ENCODE measurements around the gene ITM2B. TPM values are rescaled to one million over a fixed set of nuclear protein-coding genes. Genes with fewer than 3 reads are reported as not detected.

ITM2B gene
- polyA plus RNA-seq, 1 donor (not counting 4 experiments of a cell fraction or from before 2014, with no cell fraction given): 401 TPM

GRCh38 chr13:48266701-48267639 lies 34.0 kb downstream of the ITM2B start:
- DNase-seq (ENCODE audit: low read depth, low spot score) (no peak), FAIRE-seq (no peak)
- H4K20me1 ChIP-seq (ENCODE audit: control insufficient read depth, extremely low read depth, insufficient read depth, low read length): no peaks in the 10 kb centered on the region
- no peaks in the 10 kb centered on the region for H3K79me2 ChIP-seq (ENCODE audit: control insufficient read depth, insufficient read depth, low read length)
- no peaks in the 10 kb centered on the region for H3K27me3 ChIP-seq (ENCODE audit: control insufficient read depth, extremely low read depth, insufficient read depth, low read length)
- H3K4me3 ChIP-seq (ENCODE audit: control insufficient read depth in 2 of 3, extremely low read depth in 1 of 3, insufficient read depth in 2 of 3, low read depth in 1 of 3, low read length in 3 of 3): no peak overlapping the region
- TF ChIP-seq EZH2 (IDR thresholded peaks at IDR 0.05; ENCODE audit: low read length): no peak
- H2AFZ ChIP-seq (ENCODE audit: control insufficient read depth, low read length): no peak overlapping the region
- H3K9me1 ChIP-seq (ENCODE audit: control insufficient read depth, extremely low read depth, insufficient read depth, low read length): no peaks in the 10 kb centered on the region
- H3K9ac ChIP-seq (ENCODE audit: control insufficient read depth, extremely low read depth, insufficient read depth, low read length): no peak overlapping the region
- peaks cover 6% of the 10 kb centered on the region for H3K4me1 ChIP-seq (ENCODE audit: control insufficient read depth, extremely low read depth, insufficient read depth, low read length)
- dilution Hi-C loops (cut with MboI; ENCODE audit: extremely low pct_ligation_motif_present, low sequenced_read_pairs): no loop called here
- H3K27ac ChIP-seq (ENCODE audit: control insufficient read depth, insufficient read depth, low read length): no peak overlapping the region
- H3K4me2 ChIP-seq (ENCODE audit: control insufficient read depth, extremely low read depth, insufficient read depth, low read depth, low read length): no peak overlapping the region
- peaks cover 4 to 10% of the 10 kb centered on the region in 2 experiments for H3K36me3 ChIP-seq (ENCODE audit: control insufficient read depth in 2 of 2, extremely low read depth in 1 of 2, insufficient read depth in 2 of 2, low read length in 2 of 2)
- H3K9me3 ChIP-seq (ENCODE audit: control insufficient read depth, low read depth, low read length): no peaks in the 10 kb centered on the region

DNA sequence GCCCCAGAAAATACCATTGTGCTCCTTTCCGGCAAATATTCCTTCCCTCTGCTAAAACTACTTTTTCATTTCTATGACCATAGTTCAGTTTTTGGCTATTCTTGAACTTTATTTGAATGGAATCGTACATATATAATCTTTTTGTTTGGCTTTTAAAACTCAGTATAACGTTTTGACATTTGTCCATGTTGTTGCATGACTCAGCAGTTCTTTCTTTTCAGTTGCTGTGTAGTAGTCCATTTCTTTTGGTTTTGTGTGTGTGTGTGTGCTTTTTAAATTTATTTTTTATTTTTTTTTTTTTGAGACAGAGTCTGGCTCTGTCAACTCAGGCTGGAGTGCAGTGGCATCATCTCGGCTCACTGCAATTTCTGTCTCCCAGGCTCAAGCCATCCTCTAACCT lies 35.0 kb downstream of the ITM2B start:
- Histone ChIP-seq H4K20me1 (ENCODE audit: control insufficient read depth, extremely low read depth, insufficient read depth, low read length) (no peaks in the 10 kb centered on the region), H3K9me1 (ENCODE audit: control insufficient read depth, extremely low read depth, insufficient read depth, low read length) (no peaks in the 10 kb centered on the region), H3K79me2 (ENCODE audit: control insufficient read depth, insufficient read depth, low read length) (no peaks in the 10 kb centered on the region), H3K4me2 (ENCODE audit: control insufficient read depth, extremely low read depth, insufficient read depth, low read depth, low read length) (no peak overlapping the region), H3K27ac (ENCODE audit: control insufficient read depth, insufficient read depth, low read length) (no peak overlapping the region), H3K36me3 (ENCODE audit: control insufficient read depth in 2 of 2, extremely low read depth in 1 of 2, insufficient read depth in 2 of 2, low read length in 2 of 2) (peaks cover 3 to 9% of the 10 kb centered on the region in 2 experiments), H3K4me1 (ENCODE audit: control insufficient read depth, extremely low read depth, insufficient read depth, low read length) (peaks cover 5% of the 10 kb centered on the region), H3K27me3 (ENCODE audit: control insufficient read depth, extremely low read depth, insufficient read depth, low read length) (no peaks in the 10 kb centered on the region), H3K9ac (ENCODE audit: control insufficient read depth, extremely low read depth, insufficient read depth, low read length) (no peak overlapping the region), H3K4me3 (ENCODE audit: control insufficient read depth in 2 of 3, extremely low read depth in 1 of 3, insufficient read depth in 2 of 3, low read depth in 1 of 3, low read length in 3 of 3) (no peak overlapping the region), H3K9me3 (ENCODE audit: control insufficient read depth, low read depth, low read length) (no peaks in the 10 kb centered on the region), H2AFZ (ENCODE audit: control insufficient read depth, low read length) (no peak overlapping the region)
- TF ChIP-seq, protein P1, sequence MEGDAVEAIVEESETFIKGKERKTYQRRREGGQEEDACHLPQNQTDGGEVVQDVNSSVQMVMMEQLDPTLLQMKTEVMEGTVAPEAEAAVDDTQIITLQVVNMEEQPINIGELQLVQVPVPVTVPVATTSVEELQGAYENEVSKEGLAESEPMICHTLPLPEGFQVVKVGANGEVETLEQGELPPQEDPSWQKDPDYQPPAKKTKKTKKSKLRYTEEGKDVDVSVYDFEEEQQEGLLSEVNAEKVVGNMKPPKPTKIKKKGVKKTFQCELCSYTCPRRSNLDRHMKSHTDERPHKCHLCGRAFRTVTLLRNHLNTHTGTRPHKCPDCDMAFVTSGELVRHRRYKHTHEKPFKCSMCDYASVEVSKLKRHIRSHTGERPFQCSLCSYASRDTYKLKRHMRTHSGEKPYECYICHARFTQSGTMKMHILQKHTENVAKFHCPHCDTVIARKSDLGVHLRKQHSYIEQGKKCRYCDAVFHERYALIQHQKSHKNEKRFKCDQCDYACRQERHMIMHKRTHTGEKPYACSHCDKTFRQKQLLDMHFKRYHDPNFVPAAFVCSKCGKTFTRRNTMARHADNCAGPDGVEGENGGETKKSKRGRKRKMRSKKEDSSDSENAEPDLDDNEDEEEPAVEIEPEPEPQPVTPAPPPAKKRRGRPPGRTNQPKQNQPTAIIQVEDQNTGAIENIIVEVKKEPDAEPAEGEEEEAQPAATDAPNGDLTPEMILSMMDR (optimal IDR thresholded peaks at IDR 0.05 in 1 of 3, IDR thresholded peaks at IDR 0.05 in 1 of 3, conservative IDR thresholded peaks at IDR 0.05 in 1 of 3; ENCODE audit: extremely low read depth in 1 of 3, insufficient read depth in 2 of 3, low read length in 3 of 3): no peak
- no peak for TF ChIP-seq EZH2 (IDR thresholded peaks at IDR 0.05; ENCODE audit: low read length)
- DNase-seq (ENCODE audit: low read depth, low spot score): no peak
- no peak for FAIRE-seq
- dilution Hi-C loops (cut with MboI; ENCODE audit: extremely low pct_ligation_motif_present, low sequenced_read_pairs): no loop called here
